ENCODE data around the gene AMZ1.

GRCh38 chr7:2659556-2660358 lies 28.2 kb upstream of the AMZ1 start:
- no peak for TF ChIP-seq CTCF (IDR thresholded peaks at IDR 0.05)
- TF ChIP-seq POLR2A (IDR thresholded peaks at IDR 0.05), result no peak
